LNCAP (cell line): ENCODE measurements around the gene PITPNM3.

ENCODE experiments used
- TF ChIP-seq, protein P1 (sequence below): fragments of 450-650 bp; IDR thresholded peaks from 2 replicates; pipeline ENCODE4 v1.5.1; 2017; ENCODE audit warnings: mild to moderate bottlenecking

The PITPNM3 gene

DNA sequence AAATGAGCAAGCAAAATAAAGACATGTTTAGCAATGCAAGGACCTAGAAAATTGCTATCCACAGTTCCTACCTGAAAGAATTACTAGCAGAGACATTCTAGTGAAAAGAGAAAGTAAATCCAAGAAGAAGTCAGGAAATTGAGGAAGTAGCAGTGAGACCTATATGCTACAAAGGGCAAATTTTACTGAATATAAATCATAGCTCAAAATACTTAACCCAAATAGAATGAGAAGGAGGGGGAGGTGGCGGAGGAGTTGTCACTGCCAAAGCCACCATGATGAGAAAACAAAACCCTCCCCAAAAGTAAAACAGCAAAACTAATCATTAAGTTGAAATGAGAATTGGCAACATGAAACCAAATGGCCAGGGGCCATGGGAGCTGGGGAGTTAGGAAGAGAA, 39.3 kb downstream of the PITPNM3 start:
- TF ChIP-seq, protein P1, sequence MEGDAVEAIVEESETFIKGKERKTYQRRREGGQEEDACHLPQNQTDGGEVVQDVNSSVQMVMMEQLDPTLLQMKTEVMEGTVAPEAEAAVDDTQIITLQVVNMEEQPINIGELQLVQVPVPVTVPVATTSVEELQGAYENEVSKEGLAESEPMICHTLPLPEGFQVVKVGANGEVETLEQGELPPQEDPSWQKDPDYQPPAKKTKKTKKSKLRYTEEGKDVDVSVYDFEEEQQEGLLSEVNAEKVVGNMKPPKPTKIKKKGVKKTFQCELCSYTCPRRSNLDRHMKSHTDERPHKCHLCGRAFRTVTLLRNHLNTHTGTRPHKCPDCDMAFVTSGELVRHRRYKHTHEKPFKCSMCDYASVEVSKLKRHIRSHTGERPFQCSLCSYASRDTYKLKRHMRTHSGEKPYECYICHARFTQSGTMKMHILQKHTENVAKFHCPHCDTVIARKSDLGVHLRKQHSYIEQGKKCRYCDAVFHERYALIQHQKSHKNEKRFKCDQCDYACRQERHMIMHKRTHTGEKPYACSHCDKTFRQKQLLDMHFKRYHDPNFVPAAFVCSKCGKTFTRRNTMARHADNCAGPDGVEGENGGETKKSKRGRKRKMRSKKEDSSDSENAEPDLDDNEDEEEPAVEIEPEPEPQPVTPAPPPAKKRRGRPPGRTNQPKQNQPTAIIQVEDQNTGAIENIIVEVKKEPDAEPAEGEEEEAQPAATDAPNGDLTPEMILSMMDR = no peak

DNA sequence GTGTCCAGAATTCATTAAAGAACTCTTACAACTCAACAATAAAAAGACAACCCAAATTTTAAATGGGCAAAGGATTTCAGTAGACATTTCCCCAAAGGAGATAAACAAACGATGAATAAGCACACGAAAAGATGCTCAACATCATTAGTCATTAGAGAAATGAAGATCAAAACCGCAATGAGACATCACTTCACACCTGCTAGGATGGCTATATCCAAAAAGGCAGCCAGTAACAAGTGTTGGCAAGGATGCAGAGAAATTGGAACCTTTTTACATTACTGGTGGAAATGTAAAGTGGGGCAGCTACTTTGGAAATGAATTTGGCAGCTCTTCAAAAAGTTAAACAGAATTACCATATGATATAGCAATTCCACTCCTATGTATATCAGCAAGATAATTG, 42.0 kb downstream of the PITPNM3 start:
- TF ChIP-seq, protein P1 = no peak

DNA sequence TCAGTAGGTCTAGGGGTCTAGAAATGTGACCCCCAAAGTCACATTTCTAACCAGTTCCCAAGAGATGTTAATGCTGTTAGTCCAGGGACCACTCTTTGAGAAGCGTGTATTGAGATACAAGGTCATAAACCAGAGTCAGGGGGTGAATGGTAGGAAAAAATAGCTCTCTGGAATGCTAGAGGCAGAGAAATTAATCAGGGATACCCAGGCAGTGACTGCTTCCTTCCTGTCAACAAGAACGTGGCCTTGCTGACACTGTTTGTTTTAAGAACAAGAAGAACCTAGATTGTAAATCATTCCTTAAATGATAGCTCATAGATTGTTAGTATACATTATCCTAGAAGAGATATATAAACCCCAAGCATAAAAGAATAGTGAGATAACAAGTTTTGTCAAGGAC, 43.8 kb downstream of the PITPNM3 start:
- TF ChIP-seq, protein P1 = no peak

DNA sequence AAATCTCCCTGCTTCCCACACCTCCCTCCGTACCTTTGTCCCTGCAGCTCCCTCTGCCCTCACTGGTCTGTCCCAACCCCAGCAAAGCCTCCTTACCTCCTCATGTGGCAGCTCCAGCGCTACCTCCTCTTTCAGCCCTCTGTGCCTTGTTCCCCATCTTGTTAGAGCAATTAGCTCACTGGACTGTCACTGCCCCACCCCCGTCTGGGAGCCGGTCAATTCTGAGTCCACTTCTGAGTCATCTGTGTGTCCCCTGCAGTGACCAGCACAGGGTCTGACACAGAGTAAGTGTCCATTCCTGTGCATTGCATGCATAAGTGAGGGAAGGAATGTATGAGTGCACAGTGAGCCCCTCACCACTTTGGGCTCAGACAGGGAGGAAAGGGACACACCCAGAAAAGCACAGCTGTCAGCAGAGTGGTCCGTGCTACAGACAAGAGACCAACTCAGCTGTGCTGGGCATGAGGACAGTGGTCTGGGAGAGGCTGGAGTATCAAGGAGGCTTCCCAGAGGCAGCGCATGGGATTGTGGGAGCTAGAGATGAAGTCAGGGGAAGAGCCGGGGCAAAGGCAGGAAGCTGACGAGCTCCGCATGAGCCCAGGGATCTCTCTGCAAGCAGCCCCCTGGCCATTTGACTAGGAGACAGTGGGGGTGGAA, 45.9 kb downstream of the PITPNM3 start:
- TF ChIP-seq, protein P1 = no peak

DNA sequence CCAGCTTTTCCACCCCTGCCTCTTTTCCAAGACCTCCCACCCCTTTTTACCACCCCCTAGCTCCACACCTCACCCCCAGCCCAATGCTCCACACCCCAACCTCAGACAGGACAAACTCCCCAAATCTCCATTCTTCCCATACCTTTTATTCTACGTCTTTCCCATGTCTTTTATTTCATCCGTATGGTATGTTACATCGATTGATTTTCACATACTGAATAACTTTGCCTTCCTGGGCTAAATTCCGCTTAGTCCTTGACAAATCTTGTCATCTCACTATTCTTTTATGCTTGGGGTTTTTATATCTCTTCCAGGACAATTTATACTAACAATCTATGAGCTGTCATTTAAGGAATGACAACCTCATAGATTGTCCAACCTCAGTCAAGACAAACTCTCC, 46.4 kb downstream of the PITPNM3 start:
- TF ChIP-seq, protein P1 = no peak

DNA sequence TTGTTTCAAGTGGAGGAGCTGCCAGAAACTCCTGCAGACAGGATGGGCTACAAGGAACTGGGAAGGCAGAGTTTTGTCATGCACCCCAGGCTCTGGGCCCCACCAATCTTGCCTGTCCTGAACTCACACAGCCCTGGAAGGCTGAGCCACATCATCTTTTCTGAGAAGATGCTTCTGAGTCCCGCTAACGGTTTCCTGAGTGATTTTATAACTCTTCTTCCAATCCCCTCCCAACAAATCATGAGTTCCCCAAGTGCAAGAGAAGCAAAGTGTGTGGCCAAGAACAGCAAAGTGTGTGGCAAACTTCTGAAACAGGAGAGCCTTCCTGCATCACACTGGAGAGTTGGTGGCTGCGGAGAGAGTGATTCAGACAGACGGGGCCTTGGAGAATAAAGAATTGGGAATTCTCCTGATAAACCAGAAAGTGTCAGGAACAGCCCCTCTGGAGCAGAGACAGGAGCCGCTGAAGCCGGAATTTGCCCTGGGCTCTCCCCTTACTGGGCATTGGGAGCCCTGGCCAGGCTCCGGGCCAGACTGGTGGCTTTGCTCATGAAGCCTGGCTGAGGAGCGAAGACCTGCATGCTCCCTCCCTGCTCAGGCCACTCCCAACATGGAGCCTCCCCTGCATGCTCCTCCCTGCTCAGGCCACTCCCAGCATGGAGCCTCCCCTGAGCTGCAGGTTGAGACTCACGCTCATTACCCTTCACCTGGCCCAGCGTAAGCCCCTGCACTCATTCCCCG, 47.2 kb downstream of the PITPNM3 start:
- TF ChIP-seq, protein P1 = no peak

DNA sequence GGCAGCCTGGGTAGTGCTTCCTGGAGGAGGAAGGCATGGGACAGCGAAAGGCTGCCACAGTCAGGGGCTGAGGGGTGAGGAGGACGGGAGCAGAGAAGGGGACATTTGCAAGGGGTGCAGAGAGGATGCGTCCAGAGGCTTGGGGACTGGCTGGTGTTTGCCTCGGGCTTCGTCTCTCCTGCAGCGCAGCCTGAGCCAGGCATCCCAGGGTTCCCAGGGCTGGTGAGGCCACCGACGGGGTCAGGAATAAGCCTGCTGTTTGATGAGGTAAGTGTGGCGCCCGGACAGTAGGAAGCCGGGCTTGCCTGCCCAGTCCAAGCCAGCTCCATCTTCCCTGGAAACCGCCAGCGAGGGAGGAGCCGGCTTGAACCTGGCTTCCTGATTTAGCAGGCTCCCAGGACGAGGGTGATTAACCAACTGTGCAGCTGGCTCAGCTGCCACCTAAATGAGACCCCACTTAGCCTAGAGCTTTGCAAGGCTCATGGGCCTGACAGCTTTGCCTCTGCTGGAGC, 47.8 kb downstream of the PITPNM3 start:
- TF ChIP-seq, protein P1 = no peak
